ENCODE results near the gene PTPRD. TPM values are rescaled to one million over a fixed set of nuclear protein-coding genes. Genes with fewer than 3 reads are reported as not detected.

PTPRD gene
- total and polyA plus RNA-seq, 2 experiments from 2014 or later, result 11.5 to 58.0 TPM

- TF ChIP-seq NANOG (IDR thresholded peaks at IDR 0.05; ENCODE audit: borderline replicate concordance) (no peak), EZH2phosphoT487 (IDR thresholded peaks at IDR 0.05; ENCODE audit: unreplicated experiment) (no peak), CREB1 (CRISPR knock-in tag; IDR thresholded peaks at IDR 0.05; ENCODE audit: low read depth) (no peak), REST (IDR thresholded peaks at IDR 0.05; ENCODE audit: unreplicated experiment) (no peak), ETS1 (IDR thresholded peaks at IDR 0.05) (no peak), ZNF114 (CRISPR knock-in tag; IDR thresholded peaks at IDR 0.05) (no peak), POLR2AphosphoS5 (IDR thresholded peaks at IDR 0.05; ENCODE audit: low read depth) (no peak), ZNF462 (CRISPR knock-in tag; IDR thresholded peaks at IDR 0.05) (no peak), EZH2 (IDR thresholded peaks at IDR 0.05; ENCODE audit: low read depth, unreplicated experiment) (no peak), CTCF (conservative IDR thresholded peaks at IDR 0.05; ENCODE audit: low read depth in 2 of 2) (no peak)
- Mint-ChIP-seq H3K36me3 (ENCODE audit: low read depth) (no peaks in the 10 kb centered on the region; the same call in 2 of the 3 replicates), H3K9me3 (no peaks in the 10 kb centered on the region; the same call in 2 of the 3 replicates), H3K27ac (no peak overlapping the region), H3K27me3 (ENCODE audit: insufficient read depth, low read depth, poor library complexity) (peaks cover 3% of the 10 kb centered on the region), H3K4me3 (no peak overlapping the region), H3K4me1 (peaks cover 13% of the 10 kb centered on the region)
- peaks cover 10% of the 10 kb centered on the region for H3K4me1 ChIP-seq (ENCODE audit: insufficient read depth)
- no peaks in the 10 kb centered on the region for H3F3A ChIP-seq (replicated peaks; ENCODE audit: low read depth)
- H3K27ac ChIP-seq (ENCODE audit: low read depth), result no peak overlapping the region
- no peaks in the 10 kb centered on the region for H3K27me3 ChIP-seq (ENCODE audit: insufficient read depth)
- H3K9me2 ChIP-seq (ENCODE audit: insufficient read depth), result no peaks in the 10 kb centered on the region
- no peak overlapping the region for H3K4me2 ChIP-seq
- no peaks in the 10 kb centered on the region for H3K36me3 ChIP-seq (ENCODE audit: insufficient read depth)
- H4K20me1 ChIP-seq (replicated peaks; ENCODE audit: insufficient read depth), result no peaks in the 10 kb centered on the region
- no peak for ATAC-seq
- H2AFZ ChIP-seq, result no peak overlapping the region
- no peak for DNase-seq (ENCODE audit: low spot score)
- no peak overlapping the region for H3K4me3 ChIP-seq
- 0 out of 2 replicates have a peak, but pooled peaks cover 4% of the 10 kb centered on the region for H3K79me2 ChIP-seq (replicated peaks; ENCODE audit: insufficient read depth)
These were observed 1968.9 kb downstream of the PTPRD start for GRCh38 chr9:8643896-8644295.
